ENCODE data around the gene SFXN2.
"Not testable (repeated sequence)": the region's sequence is repeated elsewhere in the genome, so short reads cannot be mapped to it uniquely, and the experiment has no call there.

Gene SFXN2

DNA sequence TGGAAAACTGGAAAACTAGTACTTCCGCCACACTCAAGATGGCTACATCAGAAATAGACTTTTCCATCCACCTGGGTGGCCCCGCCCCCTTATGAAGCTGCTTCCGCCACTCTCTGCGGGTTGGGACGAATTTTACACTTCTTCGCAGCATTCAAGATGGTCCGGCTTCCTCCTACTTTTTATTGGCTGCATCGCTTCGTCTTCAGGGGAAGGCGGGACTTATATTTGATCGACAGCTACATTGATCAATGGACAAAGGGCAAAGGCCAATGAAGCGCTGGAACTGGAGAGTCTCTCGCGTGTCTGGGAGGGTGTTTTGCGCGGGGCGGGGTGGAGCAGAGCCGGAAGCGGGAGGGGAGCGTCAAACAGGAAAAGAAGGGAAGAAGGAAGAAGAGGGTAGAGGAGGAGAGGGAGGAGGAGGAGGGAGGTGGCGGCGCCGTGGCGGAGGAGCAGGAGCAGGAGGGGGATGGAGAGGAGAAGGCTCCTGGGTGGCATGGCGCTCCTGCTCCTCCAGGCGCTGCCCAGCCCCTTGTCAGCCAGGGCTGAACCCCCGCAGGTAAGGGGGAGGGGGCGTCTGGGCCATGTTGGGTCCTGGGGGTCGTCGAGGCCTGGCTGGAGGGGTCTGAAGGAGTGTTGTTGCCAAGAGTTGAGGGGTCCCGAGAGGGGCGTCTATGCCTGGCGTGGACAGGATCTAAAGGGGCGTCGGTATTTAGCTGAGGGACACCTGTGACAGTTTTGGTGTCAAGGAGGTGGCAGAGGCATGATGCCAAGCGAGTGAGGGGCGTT is 29.3 kb downstream of the SFXN2 start, which contains the start of gene WBP1L:
TSS of gene WBP1L (plus strand) at position 361 of the 786 bp plus-strand sequence. CDS start at position 467, 106 bp downstream.
- no peaks in the 10 kb centered on the region for H3K27me3 Mint-ChIP-seq (ENCODE audit: low read depth)
- peak within 1 kb of the TSS; percentile 93 for H3K4me3 Mint-ChIP-seq
- H3K36me3 Mint-ChIP-seq (ENCODE audit: low read depth) = peaks cover 9% of the 10 kb centered on the region
- peaks cover 6% of the 10 kb centered on the region for H3K9me3 Mint-ChIP-seq
- peaks cover 35% of the 10 kb centered on the region for H3K4me1 Mint-ChIP-seq (ENCODE audit: low read depth)
- H3K27ac Mint-ChIP-seq = peak within 1 kb of the TSS; percentile 90

DNA sequence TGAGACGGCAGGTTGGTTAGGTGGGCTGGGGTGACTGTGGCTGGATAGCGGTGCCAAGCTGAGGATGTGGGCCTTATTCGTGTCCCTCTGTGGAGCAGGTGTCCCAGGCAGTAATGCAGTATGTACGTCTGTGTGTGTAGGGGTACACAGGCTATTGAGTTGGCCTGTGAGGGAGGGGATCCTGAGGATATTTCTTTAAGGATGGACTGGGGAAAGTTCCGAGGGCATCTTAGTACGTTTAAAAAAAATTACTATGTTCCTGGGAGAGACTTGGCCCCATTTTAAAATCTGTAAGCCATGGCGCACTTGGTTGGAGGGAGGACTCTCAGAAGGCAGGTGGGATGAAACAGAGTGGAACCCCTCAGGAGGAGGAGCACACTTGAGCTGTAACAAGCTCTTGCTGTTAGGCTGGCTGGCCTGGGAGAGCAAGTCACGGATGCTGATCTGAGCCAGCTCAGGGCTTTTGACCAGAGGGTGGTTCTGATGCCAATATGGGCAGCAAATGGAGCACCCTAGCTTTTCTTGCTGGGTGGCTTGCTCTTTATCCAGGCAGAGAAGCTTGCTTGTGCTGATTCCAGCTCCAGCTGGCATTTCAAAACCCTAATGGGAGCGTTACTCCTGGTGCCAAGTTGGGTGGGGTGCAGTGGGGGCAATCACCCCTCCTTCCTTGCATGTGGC is 30.1 kb downstream of the SFXN2 start:
- Mint-ChIP-seq H3K4me3 (peak overlapping the region; percentile 93), H3K27me3 (ENCODE audit: low read depth) (no peaks in the 10 kb centered on the region), H3K9me3 (peaks cover 6% of the 10 kb centered on the region), H3K4me1 (ENCODE audit: low read depth) (peaks cover 36% of the 10 kb centered on the region), H3K36me3 (ENCODE audit: low read depth) (peaks cover 9% of the 10 kb centered on the region), H3K27ac (peak overlapping the region; percentile 90)

DNA sequence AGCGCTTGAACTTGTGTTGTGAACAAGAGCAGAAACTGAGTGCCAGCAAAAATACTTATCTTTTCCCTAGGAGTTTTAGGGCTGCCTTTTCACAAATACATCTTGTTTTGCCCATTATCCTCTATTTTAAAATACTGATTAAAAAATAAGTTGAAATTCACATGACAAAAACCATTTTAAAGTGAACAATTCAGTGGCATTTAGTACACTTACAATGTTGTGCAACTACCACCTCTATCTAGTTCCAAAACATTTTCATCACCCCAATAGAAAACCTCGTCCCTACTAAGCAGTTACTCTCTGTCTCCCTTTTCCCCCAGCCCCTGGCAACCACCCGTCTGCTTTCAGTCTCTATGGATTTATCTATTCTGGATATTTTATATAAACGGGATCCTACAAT is 30.7 kb downstream of the SFXN2 start:
- Mint-ChIP-seq H3K36me3 (ENCODE audit: low read depth) (peaks cover 9% of the 10 kb centered on the region), H3K27me3 (ENCODE audit: low read depth) (no peaks in the 10 kb centered on the region), H3K4me3 (peak overlapping the region; percentile 93), H3K9me3 (peaks cover 6% of the 10 kb centered on the region), H3K4me1 (ENCODE audit: low read depth) (peaks cover 36% of the 10 kb centered on the region), H3K27ac (no peak overlapping the region)

DNA sequence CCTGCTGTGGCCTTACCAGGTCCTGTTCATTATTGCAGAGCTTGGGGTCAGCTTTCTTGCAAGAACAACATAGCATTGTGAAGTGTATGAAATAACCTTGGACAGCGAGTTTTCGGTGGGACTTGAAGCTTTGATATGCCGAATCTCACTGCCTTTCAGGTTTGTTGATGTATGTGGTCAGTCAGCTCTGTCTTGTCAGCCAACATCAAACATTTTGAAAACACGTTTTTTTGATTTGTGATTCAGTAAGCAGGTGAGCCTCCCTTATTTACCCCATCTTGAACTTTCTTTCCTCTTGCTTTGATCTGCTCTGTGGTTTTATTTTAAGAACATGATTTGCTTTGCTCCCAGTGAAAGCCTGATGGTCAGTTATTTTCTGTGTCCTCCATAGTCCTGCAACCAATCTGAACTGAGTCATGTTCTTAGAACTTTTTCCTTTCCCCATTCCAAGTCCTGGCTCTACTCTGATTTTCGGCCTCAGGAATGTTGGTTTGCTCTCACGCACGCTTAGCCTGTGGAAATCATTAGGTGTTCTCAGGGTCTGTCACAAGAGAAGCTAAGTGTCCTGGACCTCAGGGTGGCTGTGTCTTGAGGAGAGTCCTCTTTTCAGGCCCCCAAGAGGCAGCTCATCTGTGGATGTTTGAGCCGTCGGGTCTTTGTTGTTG is 38.0 kb downstream of the SFXN2 start:
- H3K36me3 Mint-ChIP-seq (ENCODE audit: low read depth) = peaks cover 12% of the 10 kb centered on the region
- peak overlapping the region; percentile 26 for H3K27ac Mint-ChIP-seq
- H3K4me3 Mint-ChIP-seq = no peak overlapping the region
- H3K27me3 Mint-ChIP-seq (ENCODE audit: low read depth) = no peaks in the 10 kb centered on the region
- no peaks in the 10 kb centered on the region for H3K9me3 Mint-ChIP-seq
- H3K4me1 Mint-ChIP-seq (ENCODE audit: low read depth) = peaks cover 32% of the 10 kb centered on the region

DNA sequence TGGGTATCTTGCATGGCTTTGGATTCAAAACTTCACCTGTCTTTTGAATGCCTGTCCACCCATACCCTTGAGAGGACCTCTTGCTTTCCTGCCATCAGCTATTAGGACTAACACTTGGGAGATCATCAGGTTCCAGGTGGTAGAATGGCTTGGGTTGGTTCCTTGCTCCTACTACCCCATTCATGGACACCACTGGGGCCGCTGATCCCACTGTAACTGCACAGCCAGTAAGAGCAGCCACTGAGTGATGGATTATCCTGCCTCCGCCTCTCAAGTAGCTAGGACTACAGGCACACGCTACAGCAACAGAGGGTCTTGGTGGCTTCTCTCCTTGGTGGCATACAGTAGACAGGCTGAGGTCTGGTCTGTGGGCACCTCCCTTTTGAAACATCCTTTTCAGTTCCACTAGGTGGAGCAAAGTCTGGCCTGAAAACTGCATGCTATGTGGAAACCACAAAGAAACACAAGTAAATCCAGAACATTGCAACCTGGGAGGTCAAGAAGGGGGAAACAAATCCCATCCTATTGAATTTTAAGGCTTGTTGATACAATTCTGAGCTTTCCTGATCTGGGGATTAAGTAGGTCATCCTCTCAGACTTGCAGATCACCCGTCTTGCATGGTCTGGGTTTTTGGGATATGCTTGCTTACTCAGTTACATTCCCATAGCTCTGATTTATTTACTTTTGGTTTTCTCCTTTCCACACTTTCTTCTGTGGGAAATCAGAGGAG is 38.7 kb downstream of the SFXN2 start:
- Mint-ChIP-seq H3K27ac (no peak overlapping the region), H3K36me3 (ENCODE audit: low read depth) (peaks cover 12% of the 10 kb centered on the region), H3K4me3 (no peak overlapping the region), H3K27me3 (ENCODE audit: low read depth) (no peaks in the 10 kb centered on the region), H3K9me3 (no peaks in the 10 kb centered on the region), H3K4me1 (ENCODE audit: low read depth) (peaks cover 32% of the 10 kb centered on the region)

DNA sequence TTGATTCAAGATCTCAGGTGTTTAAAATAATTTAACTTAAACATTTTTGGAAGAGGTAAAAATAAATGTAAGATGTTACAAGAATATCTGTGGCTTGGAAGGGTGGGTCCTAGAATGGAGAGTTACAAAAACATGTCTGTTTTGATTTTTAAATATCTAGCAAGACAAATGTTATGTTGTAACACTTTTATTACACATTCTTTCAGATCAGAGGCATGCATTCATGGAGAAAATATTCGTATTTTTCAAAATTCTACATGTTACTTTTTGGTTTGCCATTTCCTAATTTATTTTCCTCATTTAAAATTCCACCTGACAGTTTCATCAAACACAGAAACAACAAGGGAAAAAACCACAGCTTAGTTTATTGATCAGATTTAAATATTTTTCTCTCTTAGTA is 39.3 kb downstream of the SFXN2 start:
- Mint-ChIP-seq H3K27ac (no peak overlapping the region), H3K4me3 (no peak overlapping the region), H3K4me1 (ENCODE audit: low read depth) (peaks cover 33% of the 10 kb centered on the region), H3K9me3 (no peaks in the 10 kb centered on the region), H3K36me3 (ENCODE audit: low read depth) (peaks cover 12% of the 10 kb centered on the region), H3K27me3 (ENCODE audit: low read depth) (no peaks in the 10 kb centered on the region)

DNA sequence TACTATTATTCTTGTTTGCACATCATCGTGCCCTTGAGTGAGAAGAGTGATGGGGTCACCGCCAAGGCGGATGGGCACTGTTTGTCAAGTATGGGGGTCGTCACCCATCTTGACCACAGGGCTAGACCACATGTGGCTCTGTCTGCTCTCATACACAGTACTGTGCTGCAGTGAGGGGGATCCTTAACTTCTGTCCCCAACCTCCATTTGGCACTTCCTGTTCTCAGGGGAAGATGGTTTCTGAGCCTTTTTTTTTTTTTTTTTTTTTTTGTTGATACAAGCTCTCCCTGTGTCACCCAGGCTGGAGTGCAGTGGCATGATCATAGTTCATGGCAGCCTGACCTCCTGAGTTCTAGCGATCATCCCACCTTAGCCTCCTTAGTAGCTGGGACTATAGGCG is 42.9 kb downstream of the SFXN2 start:
- no peaks in the 10 kb centered on the region for H3K27me3 Mint-ChIP-seq (ENCODE audit: low read depth)
- H3K4me3 Mint-ChIP-seq = no peak overlapping the region
- peaks cover 18% of the 10 kb centered on the region for H3K36me3 Mint-ChIP-seq (ENCODE audit: low read depth)
- H3K9me3 Mint-ChIP-seq = no peaks in the 10 kb centered on the region
- H3K27ac Mint-ChIP-seq = no peak overlapping the region
- H3K4me1 Mint-ChIP-seq (ENCODE audit: low read depth) = peaks cover 23% of the 10 kb centered on the region

DNA sequence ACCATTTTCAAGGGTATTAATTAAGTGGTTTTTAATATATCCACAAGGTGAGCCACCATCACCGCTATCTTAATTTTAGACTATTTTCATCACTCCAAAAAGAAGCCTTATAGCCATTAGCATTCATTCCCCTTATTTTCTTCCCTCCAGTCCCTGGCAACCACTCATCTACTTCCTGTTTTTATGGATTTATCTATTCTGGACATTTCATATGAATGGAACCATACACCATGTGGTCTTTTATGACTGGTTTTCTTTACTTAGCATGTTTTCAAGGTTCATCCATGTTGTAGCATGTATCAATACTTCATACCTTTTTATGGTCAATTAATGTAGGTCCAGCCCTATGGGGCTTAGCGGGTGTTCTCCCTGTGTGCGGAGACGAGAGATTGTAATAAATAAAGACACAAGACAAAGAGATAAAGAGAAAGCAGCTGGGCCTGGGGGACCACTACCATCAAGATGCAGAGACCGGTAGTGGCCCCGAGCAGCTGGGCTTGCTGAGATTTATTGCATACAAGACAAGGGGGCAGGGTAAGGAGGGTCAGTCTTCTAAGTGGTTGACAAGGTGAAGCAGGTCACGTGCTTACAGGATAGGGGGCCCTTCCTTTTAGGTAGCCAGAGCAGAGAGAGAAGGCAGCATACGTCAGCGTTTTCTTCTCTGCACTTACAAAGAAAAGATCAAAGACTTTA is 44.0 kb downstream of the SFXN2 start:
- H3K4me3 Mint-ChIP-seq = no peak overlapping the region
- no peak overlapping the region for H3K27ac Mint-ChIP-seq
- peaks cover 13% of the 10 kb centered on the region for H3K4me1 Mint-ChIP-seq (ENCODE audit: low read depth)
- peaks cover 19% of the 10 kb centered on the region for H3K36me3 Mint-ChIP-seq (ENCODE audit: low read depth)
- H3K9me3 Mint-ChIP-seq = no peaks in the 10 kb centered on the region
- no peaks in the 10 kb centered on the region for H3K27me3 Mint-ChIP-seq (ENCODE audit: low read depth)

DNA sequence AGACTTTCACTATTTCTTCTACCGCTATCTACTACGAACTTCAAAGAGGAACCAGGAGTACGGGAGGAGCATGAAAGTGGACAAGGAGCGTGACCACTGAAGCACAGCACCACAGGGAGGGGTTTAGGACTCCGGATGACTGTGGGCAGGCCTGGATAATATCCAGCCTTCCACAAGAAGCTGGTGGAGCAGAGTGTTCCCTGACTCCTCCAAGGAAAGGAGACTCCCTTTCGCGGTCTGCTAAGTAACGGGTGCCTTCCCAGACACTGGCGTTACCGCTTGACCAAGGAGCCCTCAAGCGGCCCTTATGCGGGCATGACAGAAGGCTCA is 44.5 kb downstream of the SFXN2 start:
- not testable (repeated sequence) for H3K27me3 Mint-ChIP-seq (ENCODE audit: low read depth); H3K4me1 Mint-ChIP-seq (ENCODE audit: low read depth); H3K9me3 Mint-ChIP-seq; H3K27ac Mint-ChIP-seq; H3K4me3 Mint-ChIP-seq
- peaks cover 19% of the 10 kb centered on the region for H3K36me3 Mint-ChIP-seq (ENCODE audit: low read depth)

DNA sequence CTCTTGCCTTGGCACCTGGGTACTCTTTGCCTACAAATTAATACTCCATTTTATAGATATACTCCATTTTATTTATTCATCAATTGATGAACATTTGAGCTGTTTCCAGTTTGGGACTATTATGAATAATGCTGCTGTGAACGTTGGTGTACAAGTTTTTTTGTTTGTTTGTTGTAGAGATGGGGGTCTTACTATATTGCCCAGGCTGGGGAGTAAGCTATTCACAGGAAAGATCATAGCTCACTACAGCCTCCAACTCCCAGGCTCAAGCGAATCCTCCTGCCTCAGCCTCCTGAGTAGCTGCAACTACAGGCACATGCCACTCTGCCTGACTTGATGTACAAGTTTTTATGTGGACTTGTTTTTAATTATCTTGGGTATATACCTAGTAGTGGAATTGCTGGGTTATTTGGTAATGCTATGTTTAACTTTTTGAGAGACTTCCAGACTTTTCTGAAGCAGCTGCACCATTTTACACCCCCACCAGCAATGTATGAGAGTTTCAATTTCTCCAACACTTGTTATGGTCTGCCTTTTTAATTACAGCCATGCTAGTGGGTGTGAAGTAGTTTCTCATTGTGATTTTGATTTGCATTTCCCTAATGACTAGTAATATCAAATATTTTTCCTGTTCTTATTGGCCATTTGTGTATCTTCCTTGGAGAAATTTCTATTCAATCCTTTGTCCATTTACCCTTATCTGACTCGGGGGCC is 45.2 kb downstream of the SFXN2 start:
- H3K4me1 Mint-ChIP-seq (ENCODE audit: low read depth) = peaks cover 9% of the 10 kb centered on the region
- no peaks in the 10 kb centered on the region for H3K27me3 Mint-ChIP-seq (ENCODE audit: low read depth)
- no peak overlapping the region for H3K4me3 Mint-ChIP-seq
- H3K9me3 Mint-ChIP-seq = no peaks in the 10 kb centered on the region
- H3K27ac Mint-ChIP-seq = no peak overlapping the region
- H3K36me3 Mint-ChIP-seq (ENCODE audit: low read depth) = peaks cover 23% of the 10 kb centered on the region

DNA sequence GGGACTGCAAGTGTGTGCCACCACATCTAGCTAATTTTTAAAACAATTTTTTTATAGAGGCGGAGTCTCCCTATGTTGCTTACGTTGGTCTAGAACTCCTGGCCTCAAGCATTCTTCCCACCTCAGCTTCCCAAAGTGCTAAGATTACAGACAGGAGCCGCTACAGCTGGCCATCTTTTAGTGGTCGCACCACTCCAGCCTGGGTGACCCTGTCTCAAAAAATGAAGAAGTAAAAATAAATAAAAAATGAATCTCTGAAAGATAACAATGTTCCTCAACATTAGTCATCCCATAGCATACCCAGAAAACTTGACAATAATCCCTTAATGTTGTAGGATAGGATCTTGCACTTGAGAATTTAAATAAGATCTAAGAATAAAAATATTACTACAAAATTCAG is 47.5 kb downstream of the SFXN2 start:
- Mint-ChIP-seq H3K27ac (no peak overlapping the region), H3K4me1 (ENCODE audit: low read depth) (peaks cover 18% of the 10 kb centered on the region), H3K36me3 (ENCODE audit: low read depth) (peaks cover 32% of the 10 kb centered on the region), H3K27me3 (ENCODE audit: low read depth) (no peaks in the 10 kb centered on the region), H3K9me3 (no peaks in the 10 kb centered on the region), H3K4me3 (no peak overlapping the region)

DNA sequence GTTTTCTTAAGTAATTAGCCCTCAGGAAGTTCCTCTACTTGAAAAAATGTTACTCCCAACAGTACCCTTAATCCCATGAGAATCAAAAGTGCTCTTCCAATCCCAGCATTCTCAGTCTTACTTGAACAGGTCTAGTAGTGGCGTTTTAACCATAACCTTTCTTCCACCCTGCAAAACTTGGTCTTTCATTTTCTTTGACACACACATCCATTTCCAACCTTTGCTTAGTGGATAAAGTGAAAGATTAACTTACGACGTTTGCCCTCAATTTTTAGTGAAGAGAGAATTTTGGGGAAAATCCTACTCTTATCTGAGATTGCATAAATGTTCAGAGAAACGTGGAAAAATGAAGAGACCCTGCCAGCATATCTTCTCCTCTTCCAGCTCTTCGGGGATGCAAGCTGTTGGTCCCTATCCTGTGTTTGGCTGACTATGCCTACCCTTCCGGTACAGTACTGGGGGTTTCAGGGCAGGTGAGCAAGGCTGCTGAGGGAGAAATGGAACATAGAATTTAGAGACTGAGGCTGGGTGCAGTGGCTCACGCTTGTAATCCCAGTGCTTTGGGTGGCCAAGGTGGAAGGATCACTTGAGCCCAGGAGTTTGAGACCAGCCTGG is 48.1 kb downstream of the SFXN2 start:
- H3K9me3 Mint-ChIP-seq = no peaks in the 10 kb centered on the region
- no peak overlapping the region for H3K27ac Mint-ChIP-seq
- H3K27me3 Mint-ChIP-seq (ENCODE audit: low read depth) = no peaks in the 10 kb centered on the region
- H3K36me3 Mint-ChIP-seq (ENCODE audit: low read depth) = peaks cover 32% of the 10 kb centered on the region
- H3K4me3 Mint-ChIP-seq = no peak overlapping the region
- H3K4me1 Mint-ChIP-seq (ENCODE audit: low read depth) = peaks cover 21% of the 10 kb centered on the region

DNA sequence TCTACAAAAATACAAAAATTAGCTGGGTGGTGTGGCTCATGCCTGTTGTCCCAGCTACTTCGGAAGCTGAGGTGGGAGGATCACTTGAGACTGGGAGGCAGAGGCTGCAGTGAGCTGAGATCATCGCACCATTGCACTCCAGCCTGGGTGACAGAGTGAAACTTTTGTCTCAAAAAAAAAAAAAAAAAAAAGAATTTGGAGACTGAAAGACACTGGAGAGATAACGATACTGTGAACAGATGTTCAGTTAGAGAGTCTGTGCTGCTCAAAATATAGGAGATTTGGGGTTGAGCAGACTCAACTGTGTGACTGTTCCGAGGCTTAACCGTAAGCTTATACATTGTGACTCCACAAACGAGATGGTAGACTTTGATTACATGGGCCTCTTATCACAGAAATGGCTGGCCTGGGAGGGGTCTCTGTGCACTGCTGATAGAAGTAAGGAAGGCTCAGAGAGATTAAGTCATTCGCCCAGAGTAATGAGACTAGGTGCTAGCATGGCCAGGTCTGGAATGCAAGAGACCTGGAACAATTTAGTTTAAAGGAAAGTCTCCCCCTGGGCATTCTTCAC is 48.7 kb downstream of the SFXN2 start:
- Mint-ChIP-seq H3K27me3 (ENCODE audit: low read depth) (no peaks in the 10 kb centered on the region), H3K36me3 (ENCODE audit: low read depth) (peaks cover 32% of the 10 kb centered on the region), H3K9me3 (no peaks in the 10 kb centered on the region), H3K27ac (no peak overlapping the region), H3K4me1 (ENCODE audit: low read depth) (peaks cover 26% of the 10 kb centered on the region), H3K4me3 (no peak overlapping the region)

All from T-helper 1 cell treated with Interleukin-12 subunit alpha and Interleukin-12 subunit beta and Interleukin-4 antibody, amounts not matched to agents 30 μg/mL and 1 μg/mL, for 36 hours (primary cell).